Neural cell (in vitro differentiated cells): ENCODE measurements around the gene ASCL4.

ENCODE experiments used
- EP300 ChIP-seq: fragments of 450-650 bp; conservative IDR thresholded peaks from 2 replicates; pipeline ENCODE4 v1.6.1; 2014; ENCODE audit warnings: antibody characterized with exemption, mild to moderate bottlenecking, moderate library complexity; ENCODE audit not compliant: poor library complexity, severe bottlenecking
- POLR2AphosphoS5 ChIP-seq: IDR thresholded peaks from 2 replicates; pipeline ENCODE4 v1.6.1; 2012
- TAF1 ChIP-seq: IDR thresholded peaks from 2 replicates; pipeline ENCODE4 v1.6.1; 2012; ENCODE audit warnings: low read depth

DNA sequence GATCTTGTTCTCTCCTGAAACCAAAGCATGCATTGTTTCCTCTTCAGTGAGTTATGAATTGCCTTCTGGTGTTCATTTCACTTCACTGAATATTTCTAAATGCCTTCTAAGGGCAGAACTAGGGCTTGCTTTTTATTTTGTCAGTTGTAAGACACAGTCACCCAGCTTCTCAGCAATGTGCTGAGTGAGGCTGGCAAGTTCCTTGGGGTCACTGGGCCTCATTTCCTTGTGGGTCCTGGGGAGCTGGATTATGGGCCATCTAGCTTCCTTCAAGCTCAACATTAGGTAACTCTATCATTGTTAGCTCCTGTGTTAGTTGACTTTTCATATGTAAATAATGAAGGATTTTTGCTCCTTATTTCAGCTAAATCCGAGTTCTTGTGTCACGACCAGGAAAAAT lies 13.8 kb downstream of the ASCL4 start:
- TF ChIP-seq POLR2AphosphoS5 (no peak), TAF1 (no peak), EP300 (no peak)
